GM23338 (cell line): Measurements from ENCODE around the gene ERC1. TPM values are rescaled to one million over a fixed set of nuclear protein-coding genes. Genes with fewer than 3 reads are reported as not detected.

Experiments
- ATAC-seq: fragments of 200-7000 bp; cut with Tn5 transposase; 3 replicates; pipeline ENCODE4 v1.9.1; 2020
- DNase-seq: peaks from one replicate; pipeline ENCODE4 v3.0.0-alpha.2; 2015; ENCODE audit warnings: low spot score
- H2AFZ ChIP-seq: fragments of 200-600 bp; sonication (generic); 2 replicates; pipeline ENCODE4 v1.8.0; 2016; ENCODE audit warnings: antibody characterized with exemption, mild to moderate bottlenecking, moderate library complexity
- H3F3A ChIP-seq: fragments of 200-600 bp; sonication (generic); replicated peaks from 2 replicates; pipeline ENCODE4 v1.8.0; 2017; ENCODE audit warnings: antibody characterized with exemption, mixed run types, low read depth
- H3K27ac ChIP-seq: fragments of 200-600 bp; sonication (generic); 2 replicates; pipeline ENCODE4 v1.6.1; 2016; ENCODE audit warnings: low read depth
- H3K27me3 ChIP-seq: fragments of 200-600 bp; sonication (generic); 2 replicates; pipeline ENCODE4 v1.8.0; 2016; ENCODE audit warnings: mild to moderate bottlenecking, mixed run types, moderate library complexity; ENCODE audit not compliant: insufficient read depth
- H3K36me3 ChIP-seq: fragments of 200-600 bp; sonication (generic); 2 replicates; pipeline ENCODE4 v1.8.0; 2016; ENCODE audit warnings: mild to moderate bottlenecking; ENCODE audit not compliant: insufficient read depth
- H3K4me1 ChIP-seq: fragments of 200-600 bp; sonication (generic); 2 replicates; pipeline ENCODE4 v1.8.0; 2016; ENCODE audit warnings: mild to moderate bottlenecking, moderate library complexity; ENCODE audit not compliant: insufficient read depth
- H3K4me2 ChIP-seq: fragments of 200-600 bp; sonication (generic); 2 replicates; pipeline ENCODE4 v1.7.1; 2017; ENCODE audit warnings: mixed run types
- H3K4me3 ChIP-seq: fragments of 200-600 bp; sonication (generic); 2 replicates; pipeline ENCODE4 v1.6.1; 2016; ENCODE audit warnings: mixed run types
- H3K79me2 ChIP-seq: fragments of 200-600 bp; sonication (generic); replicated peaks from 2 replicates; pipeline ENCODE4 v1.8.0; 2017; ENCODE audit warnings: mild to moderate bottlenecking; ENCODE audit not compliant: insufficient read depth
- H3K9me2 ChIP-seq: fragments of 200-600 bp; sonication (generic); 2 replicates; pipeline ENCODE4 v1.8.0; 2017; ENCODE audit not compliant: insufficient read depth
- H4K20me1 ChIP-seq: fragments of 200-600 bp; sonication (generic); replicated peaks from 2 replicates; pipeline ENCODE4 v1.8.0; 2017; ENCODE audit warnings: mild to moderate bottlenecking; ENCODE audit not compliant: insufficient read depth
- H3K27ac Mint-ChIP-seq: 2 replicates; pipeline ENCODE4 v1.8.0; 2020; ENCODE audit warnings: inconsistent platforms, mild to moderate bottlenecking, moderate library complexity, mixed read lengths
- H3K27me3 Mint-ChIP-seq: 3 replicates; pipeline ENCODE4 v1.8.0; 2022; ENCODE audit warnings: low read depth, mild to moderate bottlenecking, moderate library complexity, mixed read lengths, inconsistent platforms; ENCODE audit not compliant: insufficient read depth, poor library complexity
- H3K36me3 Mint-ChIP-seq: 3 replicates; pipeline ENCODE4 v1.8.0; 2021; ENCODE audit warnings: low read depth, mild to moderate bottlenecking, inconsistent platforms, moderate library complexity, mixed read lengths
- H3K4me1 Mint-ChIP-seq: 3 replicates; pipeline ENCODE4 v1.8.0; 2020; ENCODE audit warnings: mild to moderate bottlenecking, inconsistent platforms, mixed read lengths
- H3K4me3 Mint-ChIP-seq: 3 replicates; pipeline ENCODE4 v1.8.0; 2021; ENCODE audit warnings: moderate library complexity, mild to moderate bottlenecking, inconsistent platforms, mixed read lengths
- H3K9me3 Mint-ChIP-seq: 3 replicates; pipeline ENCODE4 v1.8.0; 2020; ENCODE audit warnings: moderate library complexity, mild to moderate bottlenecking, inconsistent platforms, mixed read lengths
- EZH2phosphoT487 ChIP-seq: fragments of 200-600 bp; sonication (generic); IDR thresholded peaks from one replicate; pipeline ENCODE4 v1.8.1; 2018; ENCODE audit warnings: antibody characterized with exemption; ENCODE audit not compliant: unreplicated experiment
- polyA plus RNA-seq: library from polyadenylated mRNA; unstranded; fragments of >200 nt; fragmentation: Nextera tagmentation; extraction: Ambion mirVana; gene quantifications from 2 replicates; pipeline ENCODE4 v1.2.1, GENCODE V29; 2016
- total RNA-seq: library from RNA; depleted of rRNA; stranded (reverse); fragments of >200 nt; shearing (Covaris generic); gene quantifications from 2 replicates; pipeline ENCODE4 v1.2.3, GENCODE V29; 2014
- TF ChIP-seq, protein P1 (sequence below), 2 experiments: fragments of 200-600 bp in 1 of 2; sonication (generic) in 1 of 2; conservative IDR thresholded peaks; 2 replicates each; pipeline versions ENCODE4 v1.5.1 to v1.6.1; 2016 to 2017; ENCODE audit warnings: antibody characterized with exemption in 2 of 2, low read depth in 2 of 2, mild to moderate bottlenecking in 2 of 2, moderate library complexity in 1 of 2
- TF ChIP-seq, protein P2 (sequence below): fragments of 250-450 bp; sonication (Bioruptor Pico); IDR thresholded peaks from 2 replicates; pipeline ENCODE4 v1.5.0; 2020; ENCODE audit warnings: mild to moderate bottlenecking, moderate library complexity
- TF ChIP-seq, protein P3 (sequence below): IDR thresholded peaks from one replicate; pipeline ENCODE4 v1.6.1; 2018; ENCODE audit warnings: antibody characterized with exemption; ENCODE audit not compliant: unreplicated experiment
- TF ChIP-seq, protein P4 (sequence below): IDR thresholded peaks from 2 replicates; pipeline ENCODE4 v1.6.1; 2016; ENCODE audit warnings: antibody characterized with exemption

The ERC1 gene
- total and polyA plus RNA-seq, 2 experiments from 2014 or later: 28.1 to 35.3 TPM

DNA sequence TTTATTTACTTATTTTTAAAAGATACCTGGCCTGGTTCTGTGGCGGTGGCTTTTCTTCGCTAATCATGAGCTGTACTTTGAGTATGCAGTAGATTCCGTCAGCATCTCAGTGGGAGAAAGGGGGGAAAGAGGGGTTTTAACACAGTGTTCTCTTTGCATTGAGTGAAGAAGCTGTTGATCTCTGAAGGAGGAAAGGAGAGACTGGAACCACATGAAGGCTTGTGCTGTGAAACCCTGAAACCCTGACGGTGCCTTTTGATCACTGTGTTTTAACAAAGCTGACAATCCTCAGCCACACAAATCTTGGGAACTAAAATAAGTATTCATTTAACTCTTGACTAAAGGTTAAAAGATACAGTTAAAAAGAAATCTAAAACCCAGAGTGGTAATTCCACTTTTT, 353.2 kb downstream of the ERC1 start:
- Mint-ChIP-seq H3K27me3 (peaks cover 3% of the 10 kb centered on the region), H3K36me3 (peaks cover 8% of the 10 kb centered on the region; the same call in 2 of the 3 replicates), H3K4me3 (no peak overlapping the region), H3K27ac (no peak overlapping the region), H3K4me1 (no peaks in the 10 kb centered on the region), H3K9me3 (no peaks in the 10 kb centered on the region)
- Histone ChIP-seq H4K20me1 (no peaks in the 10 kb centered on the region; the same call in 1 of the 2 replicates), H3K36me3 (no peaks in the 10 kb centered on the region), H3K9me2 (no peaks in the 10 kb centered on the region), H3K27ac (no peak overlapping the region), H3F3A (no peaks in the 10 kb centered on the region), H3K4me3 (no peak overlapping the region), H2AFZ (no peak overlapping the region), H3K4me2 (no peak overlapping the region), H3K27me3 (no peaks in the 10 kb centered on the region), H3K79me2 (no peaks in the 10 kb centered on the region), H3K4me1 (no peaks in the 10 kb centered on the region)
- DNase-seq (no peak), ATAC-seq (no peak)
- TF ChIP-seq, protein P1, sequence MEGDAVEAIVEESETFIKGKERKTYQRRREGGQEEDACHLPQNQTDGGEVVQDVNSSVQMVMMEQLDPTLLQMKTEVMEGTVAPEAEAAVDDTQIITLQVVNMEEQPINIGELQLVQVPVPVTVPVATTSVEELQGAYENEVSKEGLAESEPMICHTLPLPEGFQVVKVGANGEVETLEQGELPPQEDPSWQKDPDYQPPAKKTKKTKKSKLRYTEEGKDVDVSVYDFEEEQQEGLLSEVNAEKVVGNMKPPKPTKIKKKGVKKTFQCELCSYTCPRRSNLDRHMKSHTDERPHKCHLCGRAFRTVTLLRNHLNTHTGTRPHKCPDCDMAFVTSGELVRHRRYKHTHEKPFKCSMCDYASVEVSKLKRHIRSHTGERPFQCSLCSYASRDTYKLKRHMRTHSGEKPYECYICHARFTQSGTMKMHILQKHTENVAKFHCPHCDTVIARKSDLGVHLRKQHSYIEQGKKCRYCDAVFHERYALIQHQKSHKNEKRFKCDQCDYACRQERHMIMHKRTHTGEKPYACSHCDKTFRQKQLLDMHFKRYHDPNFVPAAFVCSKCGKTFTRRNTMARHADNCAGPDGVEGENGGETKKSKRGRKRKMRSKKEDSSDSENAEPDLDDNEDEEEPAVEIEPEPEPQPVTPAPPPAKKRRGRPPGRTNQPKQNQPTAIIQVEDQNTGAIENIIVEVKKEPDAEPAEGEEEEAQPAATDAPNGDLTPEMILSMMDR (conservative IDR thresholded peaks at IDR 0.05; ENCODE audit: low read depth in 2 of 2): no peak
- TF ChIP-seq, protein P2, sequence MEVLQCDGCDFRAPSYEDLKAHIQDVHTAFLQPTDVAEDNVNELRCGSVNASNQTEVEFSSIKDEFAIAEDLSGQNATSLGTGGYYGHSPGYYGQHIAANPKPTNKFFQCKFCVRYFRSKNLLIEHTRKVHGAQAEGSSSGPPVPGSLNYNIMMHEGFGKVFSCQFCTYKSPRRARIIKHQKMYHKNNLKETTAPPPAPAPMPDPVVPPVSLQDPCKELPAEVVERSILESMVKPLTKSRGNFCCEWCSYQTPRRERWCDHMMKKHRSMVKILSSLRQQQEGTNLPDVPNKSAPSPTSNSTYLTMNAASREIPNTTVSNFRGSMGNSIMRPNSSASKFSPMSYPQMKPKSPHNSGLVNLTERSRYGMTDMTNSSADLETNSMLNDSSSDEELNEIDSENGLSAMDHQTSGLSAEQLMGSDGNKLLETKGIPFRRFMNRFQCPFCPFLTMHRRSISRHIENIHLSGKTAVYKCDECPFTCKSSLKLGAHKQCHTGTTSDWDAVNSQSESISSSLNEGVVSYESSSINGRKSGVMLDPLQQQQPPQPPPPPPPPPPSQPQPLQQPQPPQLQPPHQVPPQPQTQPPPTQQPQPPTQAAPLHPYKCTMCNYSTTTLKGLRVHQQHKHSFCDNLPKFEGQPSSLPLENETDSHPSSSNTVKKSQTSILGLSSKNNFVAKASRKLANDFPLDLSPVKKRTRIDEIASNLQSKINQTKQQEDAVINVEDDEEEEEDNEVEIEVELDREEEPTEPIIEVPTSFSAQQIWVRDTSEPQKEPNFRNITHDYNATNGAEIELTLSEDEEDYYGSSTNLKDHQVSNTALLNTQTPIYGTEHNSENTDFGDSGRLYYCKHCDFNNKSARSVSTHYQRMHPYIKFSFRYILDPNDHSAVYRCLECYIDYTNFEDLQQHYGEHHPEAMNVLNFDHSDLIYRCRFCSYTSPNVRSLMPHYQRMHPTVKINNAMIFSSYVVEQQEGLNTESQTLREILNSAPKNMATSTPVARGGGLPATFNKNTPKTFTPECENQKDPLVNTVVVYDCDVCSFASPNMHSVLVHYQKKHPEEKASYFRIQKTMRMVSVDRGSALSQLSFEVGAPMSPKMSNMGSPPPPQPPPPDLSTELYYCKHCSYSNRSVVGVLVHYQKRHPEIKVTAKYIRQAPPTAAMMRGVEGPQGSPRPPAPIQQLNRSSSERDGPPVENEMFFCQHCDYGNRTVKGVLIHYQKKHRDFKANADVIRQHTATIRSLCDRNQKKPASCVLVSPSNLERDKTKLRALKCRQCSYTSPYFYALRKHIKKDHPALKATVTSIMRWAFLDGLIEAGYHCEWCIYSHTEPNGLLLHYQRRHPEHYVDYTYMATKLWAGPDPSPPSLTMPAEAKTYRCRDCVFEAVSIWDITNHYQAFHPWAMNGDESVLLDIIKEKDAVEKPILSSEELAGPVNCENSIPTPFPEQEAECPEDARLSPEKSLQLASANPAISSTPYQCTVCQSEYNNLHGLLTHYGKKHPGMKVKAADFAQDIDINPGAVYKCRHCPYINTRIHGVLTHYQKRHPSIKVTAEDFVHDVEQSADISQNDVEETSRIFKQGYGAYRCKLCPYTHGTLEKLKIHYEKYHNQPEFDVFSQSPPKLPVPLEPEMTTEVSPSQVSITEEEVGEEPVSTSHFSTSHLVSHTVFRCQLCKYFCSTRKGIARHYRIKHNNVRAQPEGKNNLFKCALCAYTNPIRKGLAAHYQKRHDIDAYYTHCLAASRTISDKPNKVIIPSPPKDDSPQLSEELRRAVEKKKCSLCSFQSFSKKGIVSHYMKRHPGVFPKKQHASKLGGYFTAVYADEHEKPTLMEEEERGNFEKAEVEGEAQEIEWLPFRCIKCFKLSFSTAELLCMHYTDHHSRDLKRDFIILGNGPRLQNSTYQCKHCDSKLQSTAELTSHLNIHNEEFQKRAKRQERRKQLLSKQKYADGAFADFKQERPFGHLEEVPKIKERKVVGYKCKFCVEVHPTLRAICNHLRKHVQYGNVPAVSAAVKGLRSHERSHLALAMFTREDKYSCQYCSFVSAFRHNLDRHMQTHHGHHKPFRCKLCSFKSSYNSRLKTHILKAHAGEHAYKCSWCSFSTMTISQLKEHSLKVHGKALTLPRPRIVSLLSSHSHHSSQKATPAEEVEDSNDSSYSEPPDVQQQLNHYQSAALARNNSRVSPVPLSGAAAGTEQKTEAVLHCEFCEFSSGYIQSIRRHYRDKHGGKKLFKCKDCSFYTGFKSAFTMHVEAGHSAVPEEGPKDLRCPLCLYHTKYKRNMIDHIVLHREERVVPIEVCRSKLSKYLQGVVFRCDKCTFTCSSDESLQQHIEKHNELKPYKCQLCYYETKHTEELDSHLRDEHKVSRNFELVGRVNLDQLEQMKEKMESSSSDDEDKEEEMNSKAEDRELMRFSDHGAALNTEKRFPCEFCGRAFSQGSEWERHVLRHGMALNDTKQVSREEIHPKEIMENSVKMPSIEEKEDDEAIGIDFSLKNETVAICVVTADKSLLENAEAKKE (CRISPR knock-in tag): no peak
- TF ChIP-seq, protein P3, sequence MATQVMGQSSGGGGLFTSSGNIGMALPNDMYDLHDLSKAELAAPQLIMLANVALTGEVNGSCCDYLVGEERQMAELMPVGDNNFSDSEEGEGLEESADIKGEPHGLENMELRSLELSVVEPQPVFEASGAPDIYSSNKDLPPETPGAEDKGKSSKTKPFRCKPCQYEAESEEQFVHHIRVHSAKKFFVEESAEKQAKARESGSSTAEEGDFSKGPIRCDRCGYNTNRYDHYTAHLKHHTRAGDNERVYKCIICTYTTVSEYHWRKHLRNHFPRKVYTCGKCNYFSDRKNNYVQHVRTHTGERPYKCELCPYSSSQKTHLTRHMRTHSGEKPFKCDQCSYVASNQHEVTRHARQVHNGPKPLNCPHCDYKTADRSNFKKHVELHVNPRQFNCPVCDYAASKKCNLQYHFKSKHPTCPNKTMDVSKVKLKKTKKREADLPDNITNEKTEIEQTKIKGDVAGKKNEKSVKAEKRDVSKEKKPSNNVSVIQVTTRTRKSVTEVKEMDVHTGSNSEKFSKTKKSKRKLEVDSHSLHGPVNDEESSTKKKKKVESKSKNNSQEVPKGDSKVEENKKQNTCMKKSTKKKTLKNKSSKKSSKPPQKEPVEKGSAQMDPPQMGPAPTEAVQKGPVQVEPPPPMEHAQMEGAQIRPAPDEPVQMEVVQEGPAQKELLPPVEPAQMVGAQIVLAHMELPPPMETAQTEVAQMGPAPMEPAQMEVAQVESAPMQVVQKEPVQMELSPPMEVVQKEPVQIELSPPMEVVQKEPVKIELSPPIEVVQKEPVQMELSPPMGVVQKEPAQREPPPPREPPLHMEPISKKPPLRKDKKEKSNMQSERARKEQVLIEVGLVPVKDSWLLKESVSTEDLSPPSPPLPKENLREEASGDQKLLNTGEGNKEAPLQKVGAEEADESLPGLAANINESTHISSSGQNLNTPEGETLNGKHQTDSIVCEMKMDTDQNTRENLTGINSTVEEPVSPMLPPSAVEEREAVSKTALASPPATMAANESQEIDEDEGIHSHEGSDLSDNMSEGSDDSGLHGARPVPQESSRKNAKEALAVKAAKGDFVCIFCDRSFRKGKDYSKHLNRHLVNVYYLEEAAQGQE: no peak
- TF ChIP-seq EZH2phosphoT487: no peak
- TF ChIP-seq, protein P4, sequence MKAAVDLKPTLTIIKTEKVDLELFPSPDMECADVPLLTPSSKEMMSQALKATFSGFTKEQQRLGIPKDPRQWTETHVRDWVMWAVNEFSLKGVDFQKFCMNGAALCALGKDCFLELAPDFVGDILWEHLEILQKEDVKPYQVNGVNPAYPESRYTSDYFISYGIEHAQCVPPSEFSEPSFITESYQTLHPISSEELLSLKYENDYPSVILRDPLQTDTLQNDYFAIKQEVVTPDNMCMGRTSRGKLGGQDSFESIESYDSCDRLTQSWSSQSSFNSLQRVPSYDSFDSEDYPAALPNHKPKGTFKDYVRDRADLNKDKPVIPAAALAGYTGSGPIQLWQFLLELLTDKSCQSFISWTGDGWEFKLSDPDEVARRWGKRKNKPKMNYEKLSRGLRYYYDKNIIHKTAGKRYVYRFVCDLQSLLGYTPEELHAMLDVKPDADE: no peak
